Endothelial cell of umbilical vein (primary cell): Measurements from ENCODE around the gene DDX51. TPM values are rescaled to one million over a fixed set of nuclear protein-coding genes. Genes with fewer than 3 reads are reported as not detected.

Experiments
- BruUV-seq: library from RNA; stranded (reverse); fragments of 400-500 nt; replicated peaks from 2 replicates; lab custom pipeline; 2021; lab: Mats Ljungman, UMichigan
- CTCF ChIA-PET: fragments of 300-600, 350-600 bp; sonication (Branson Sonifier 250); formaldehyde crosslinking; loops from one replicate; lab custom pipeline; 2021; ENCODE audit warnings: antibody characterized with exemption, inconsistent platforms; lab: Charles Lee
- POLR2A ChIA-PET: fragments of 300-600, 350-600 bp; sonication (Branson Sonifier 250); formaldehyde crosslinking; loops from one replicate; lab custom pipeline; 2021; ENCODE audit warnings: antibody characterized with exemption, inconsistent platforms; lab: Charles Lee
- DNase-seq: peaks from one replicate; pipeline ENCODE4 v3.0.0-alpha.2; 2011; ENCODE audit warnings: low read depth, low spot score
- FAIRE-seq: peaks from 2 replicates; lab custom pipeline; 2011; peaks lifted over from hg19 to GRCh38; lab: Jason Lieb, UNC
- H2AFZ ChIP-seq: 2 replicates; pipeline ENCODE4 v1.6.0; 2012; ENCODE audit warnings: low read depth, low read length, control low read depth, inconsistent platforms
- H3K27ac ChIP-seq: 2 replicates; pipeline ENCODE4 v1.5.1; 2011; ENCODE audit warnings: low read depth, mild to moderate bottlenecking, control low read depth, low read length, moderate library complexity; ENCODE audit not compliant: insufficient read depth
- H3K27me3 ChIP-seq, 2 experiments: 2 replicates each; pipeline versions ENCODE4 v1.6.0 to v1.6.1; 2011; ENCODE audit warnings: low read length in 2 of 2, mixed read lengths in 1 of 2; ENCODE audit not compliant: control insufficient read depth in 2 of 2, insufficient read depth in 2 of 2
- H3K36me3 ChIP-seq, 2 experiments: 2 replicates in 1 of 2; 3 replicates in 1 of 2; pipeline ENCODE4 v1.5.1; 2011; ENCODE audit warnings: low read length in 2 of 2, mild to moderate bottlenecking in 1 of 2, moderate library complexity in 1 of 2; ENCODE audit not compliant: control insufficient read depth in 2 of 2, insufficient read depth in 2 of 2; ENCODE audit errors: extremely low read depth in 1 of 2
- H3K4me1 ChIP-seq: 3 replicates; pipeline ENCODE4 v1.5.1; 2011; ENCODE audit warnings: mild to moderate bottlenecking, low read length; ENCODE audit not compliant: control insufficient read depth, insufficient read depth; ENCODE audit errors: extremely low read depth
- H3K4me2 ChIP-seq: 2 replicates; pipeline ENCODE4 v1.6.1; 2011; ENCODE audit warnings: low read length, control low read depth, mixed read lengths; ENCODE audit not compliant: insufficient read depth
- H3K4me3 ChIP-seq, 3 experiments: fragments of 200-600 bp in 1 of 3; sonication (generic), shearing (Covaris generic) in 1 of 3; replicated peaks in 1 of 3; 2 replicates each; pipeline ENCODE4 v1.5.1; 2011 to 2016; ENCODE audit warnings: control low read depth in 3 of 3, low read length in 3 of 3, mild to moderate bottlenecking in 2 of 3, inconsistent platforms in 1 of 3, low read depth in 1 of 3, moderate library complexity in 1 of 3; ENCODE audit not compliant: insufficient read depth in 1 of 3
- H3K79me2 ChIP-seq: 2 replicates; pipeline ENCODE4 v1.6.0; 2012; ENCODE audit warnings: low read length, inconsistent platforms; ENCODE audit not compliant: control insufficient read depth, insufficient read depth
- H3K9ac ChIP-seq: replicated peaks from 2 replicates; pipeline ENCODE3; 2011; ENCODE audit warnings: low read length, control low read depth; ENCODE audit not compliant: insufficient read depth; ENCODE audit errors: extremely low read depth
- H3K9me1 ChIP-seq: replicated peaks from 3 replicates; pipeline ENCODE4 v1.6.0; 2011; ENCODE audit warnings: mild to moderate bottlenecking, low read length; ENCODE audit not compliant: control insufficient read depth, insufficient read depth; ENCODE audit errors: extremely low read depth
- H3K9me3 ChIP-seq: replicated peaks from 2 replicates; pipeline ENCODE4 v1.5.1; 2012; ENCODE audit warnings: low read length, inconsistent platforms; ENCODE audit not compliant: control insufficient read depth, insufficient read depth
- H4K20me1 ChIP-seq: replicated peaks from 2 replicates; pipeline ENCODE3; 2011; ENCODE audit warnings: mild to moderate bottlenecking, low read length; ENCODE audit not compliant: control insufficient read depth, insufficient read depth; ENCODE audit errors: extremely low read depth
- EZH2 ChIP-seq: IDR thresholded peaks from 2 replicates; pipeline ENCODE4 v1.6.1; 2012; ENCODE audit warnings: borderline replicate concordance, low read depth, mild to moderate bottlenecking, moderate library complexity, low read length, inconsistent platforms; ENCODE audit not compliant: severe bottlenecking
- FOS ChIP-seq: IDR thresholded peaks from 2 replicates; pipeline ENCODE4 v1.6.1; 2011; ENCODE audit warnings: mild to moderate bottlenecking, low read length, moderate library complexity, borderline replicate concordance; ENCODE audit not compliant: insufficient read depth
- GATA2 ChIP-seq: IDR thresholded peaks from 2 replicates; pipeline ENCODE4 v1.7.0; 2011; ENCODE audit warnings: low read depth, mild to moderate bottlenecking, moderate library complexity, mixed read lengths, low read length; ENCODE audit not compliant: insufficient read length, insufficient read depth
- JUN ChIP-seq: IDR thresholded peaks from 2 replicates; pipeline ENCODE4 v1.6.1; 2011; ENCODE audit warnings: borderline replicate concordance, low read depth; ENCODE audit not compliant: insufficient read length, insufficient read depth
- MAX ChIP-seq: IDR thresholded peaks from 2 replicates; pipeline ENCODE4 v1.6.1; 2011; ENCODE audit not compliant: insufficient read depth, insufficient read length
- MYC ChIP-seq: IDR thresholded peaks from one replicate; pipeline ENCODE4 v1.6.1; 2011; ENCODE audit warnings: mild to moderate bottlenecking, low read depth, low read length
- POLR2A ChIP-seq: IDR thresholded peaks from 2 replicates; pipeline ENCODE4 v1.6.1; 2012; ENCODE audit warnings: low read depth, mild to moderate bottlenecking, control low read depth, low read length
- POLR2AphosphoS5 ChIP-seq: IDR thresholded peaks from 2 replicates; pipeline ENCODE4 v1.6.1; 2012; ENCODE audit warnings: low read depth, mild to moderate bottlenecking, control low read depth, low read length, moderate library complexity; ENCODE audit not compliant: insufficient read depth
- dilution Hi-C: fragments of 300-500 bp; cut with MboI; formaldehyde crosslinking; loops from one replicate; pipeline ENCODE4 v1.15.0; 2019; ENCODE audit warnings: low sequenced_read_pairs; ENCODE audit not compliant: extremely low pct_ligation_motif_present
- intact Hi-C: fragments of 100-400 bp; cut with micrococcal nuclease; formaldehyde crosslinking; loops from one replicate; pipeline ENCODE4 v1.10.0; 2022
- polyA plus RNA-seq, 4 experiments: library from polyadenylated mRNA; depleted of rRNA in 3 of 4; stranded (reverse) in 3 of 4; unstranded in 1 of 4; fragments of >200 nt; gene quantifications; 2 replicates each; pipeline versions ENCODE4 v1.2.1 to v1.2.3, GENCODE V29; 2011 to 2012; ENCODE audit warnings: missing spikeins in 1 of 4
- total RNA-seq: library from RNA; stranded (reverse); gene quantifications from 2 replicates; pipeline ENCODE4 v1.2.3, GENCODE V29; 2021
- TF ChIP-seq, protein P1 (sequence below), 2 donors: IDR thresholded peaks; 1 replicate in 1 of 2; 2 replicates in 1 of 2; pipeline ENCODE4 v1.5.1; 2011; ENCODE audit warnings: low read length in 2 of 2, mild to moderate bottlenecking in 2 of 2, moderate library complexity in 2 of 2, control low read depth in 1 of 2, inconsistent platforms in 1 of 2, low read depth in 1 of 2; ENCODE audit not compliant: insufficient read depth in 1 of 2; ENCODE audit errors: extremely low read depth in 1 of 2

Gene DDX51
- total and polyA plus RNA-seq, 2 donors (not counting 3 experiments of a cell fraction or from before 2014, with no cell fraction given) = 11.4 to 23.5 TPM

DNA sequence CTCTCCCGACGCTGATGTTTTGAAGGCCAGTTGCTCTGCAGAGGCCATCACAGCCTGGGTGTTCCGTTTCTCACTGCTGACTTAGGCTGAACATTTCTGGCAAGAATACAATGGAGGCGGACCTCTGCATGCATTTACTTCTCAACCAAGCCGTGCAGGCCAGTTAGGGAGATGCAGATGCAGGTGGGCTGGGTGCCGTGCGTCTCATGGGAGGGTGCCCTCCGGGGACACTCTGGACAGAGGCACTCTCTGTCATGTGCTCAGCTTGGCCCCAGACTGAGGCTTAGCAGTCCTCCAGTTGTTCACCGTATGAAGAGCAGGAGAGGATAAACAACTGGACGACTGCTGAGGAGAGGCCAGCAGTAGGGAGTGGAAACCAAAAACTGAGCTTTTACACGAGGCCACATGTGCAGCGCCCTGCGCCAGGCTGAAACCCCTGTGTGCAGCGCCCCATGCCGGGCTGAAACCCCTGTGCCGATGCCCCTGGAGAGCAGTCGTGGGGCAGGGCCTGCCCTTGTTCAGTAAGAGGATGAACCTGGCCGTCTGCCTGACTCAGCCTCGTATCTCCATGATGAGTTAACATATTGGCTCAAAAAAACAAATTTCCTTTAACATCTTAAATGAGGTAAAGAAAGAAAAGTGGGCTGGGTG, 32.3 kb downstream of the DDX51 start:
- Histone ChIP-seq H3K4me2 (no peak overlapping the region), H3K9ac (no peak overlapping the region), H3K36me3 (peaks cover 0 to 24% of the 10 kb centered on the region in 2 experiments), H3K79me2 (no peaks in the 10 kb centered on the region), H2AFZ (no peak overlapping the region), H3K27me3 (no peaks in the 10 kb centered on the region), H4K20me1 (no peaks in the 10 kb centered on the region), H3K9me3 (no peaks in the 10 kb centered on the region), H3K9me1 (no peaks in the 10 kb centered on the region), H3K27ac (no peak overlapping the region), H3K4me3 (no peak overlapping the region), H3K4me1 (no peaks in the 10 kb centered on the region)
- dilution Hi-C loops = no loop called here
- ChIA-PET POLR2A (no interaction called here), CTCF (no interaction called here)
- TF ChIP-seq EZH2 = no peak
- no peak for TF ChIP-seq POLR2A
- TF ChIP-seq JUN = no peak
- TF ChIP-seq POLR2AphosphoS5 = no peak
- TF ChIP-seq MYC = no peak
- TF ChIP-seq FOS = no peak
- no peak for TF ChIP-seq GATA2
- TF ChIP-seq MAX = no peak
- TF ChIP-seq, protein P1, sequence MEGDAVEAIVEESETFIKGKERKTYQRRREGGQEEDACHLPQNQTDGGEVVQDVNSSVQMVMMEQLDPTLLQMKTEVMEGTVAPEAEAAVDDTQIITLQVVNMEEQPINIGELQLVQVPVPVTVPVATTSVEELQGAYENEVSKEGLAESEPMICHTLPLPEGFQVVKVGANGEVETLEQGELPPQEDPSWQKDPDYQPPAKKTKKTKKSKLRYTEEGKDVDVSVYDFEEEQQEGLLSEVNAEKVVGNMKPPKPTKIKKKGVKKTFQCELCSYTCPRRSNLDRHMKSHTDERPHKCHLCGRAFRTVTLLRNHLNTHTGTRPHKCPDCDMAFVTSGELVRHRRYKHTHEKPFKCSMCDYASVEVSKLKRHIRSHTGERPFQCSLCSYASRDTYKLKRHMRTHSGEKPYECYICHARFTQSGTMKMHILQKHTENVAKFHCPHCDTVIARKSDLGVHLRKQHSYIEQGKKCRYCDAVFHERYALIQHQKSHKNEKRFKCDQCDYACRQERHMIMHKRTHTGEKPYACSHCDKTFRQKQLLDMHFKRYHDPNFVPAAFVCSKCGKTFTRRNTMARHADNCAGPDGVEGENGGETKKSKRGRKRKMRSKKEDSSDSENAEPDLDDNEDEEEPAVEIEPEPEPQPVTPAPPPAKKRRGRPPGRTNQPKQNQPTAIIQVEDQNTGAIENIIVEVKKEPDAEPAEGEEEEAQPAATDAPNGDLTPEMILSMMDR (IDR thresholded peaks at IDR 0.05; ENCODE audit: extremely low read depth in 1 of 2, insufficient read depth in 1 of 2, low read depth in 1 of 2, low read length in 2 of 2) = no peak
- FAIRE-seq (no peak), DNase-seq (no peak)
- intact Hi-C loops = no loop called here
- BruUV-seq = no TSS peak
